H1 (cell line): ENCODE data around the gene ASCC1. TPM values are rescaled to one million over a fixed set of nuclear protein-coding genes. Genes with fewer than 3 reads are reported as not detected.

Experiments
- CTCF ChIA-PET: fragments of 300-600 bp; sonication (Branson Sonifier 250); formaldehyde crosslinking; loops from one replicate; lab custom pipeline; 2021; ENCODE audit not compliant: partially characterized antibody; lab: Charles Lee
- POLR2A ChIA-PET: fragments of 300-600 bp; sonication (Branson Sonifier 250); formaldehyde crosslinking; loops from one replicate; lab custom pipeline; 2021; ENCODE audit warnings: inconsistent platforms; ENCODE audit not compliant: partially characterized antibody; lab: Charles Lee
- DNase-seq, 2 experiments: peaks; one replicate each; pipeline versions ENCODE4 v3.0.0 to v3.0.0-alpha.2; 2010 to 2022; ENCODE audit warnings: low spot score in 2 of 2, low read depth in 1 of 2, mixed read lengths in 1 of 2
- FAIRE-seq: peaks from 2 replicates; lab custom pipeline; 2011; peaks lifted over from hg19 to GRCh38; lab: Jason Lieb, UNC
- H2AFZ ChIP-seq: 2 replicates; pipeline ENCODE4 v1.8.1; 2012; ENCODE audit warnings: low read length, inconsistent platforms
- H2AK5ac ChIP-seq: 2 replicates; pipeline ENCODE4 v1.6.1; 2013; ENCODE audit warnings: low read depth, low read length
- H2BK120ac ChIP-seq: replicated peaks from 2 replicates; pipeline ENCODE3; 2013; ENCODE audit warnings: low read depth, low read length, inconsistent platforms
- H2BK12ac ChIP-seq: 2 replicates; pipeline ENCODE4 v1.6.1; 2013; ENCODE audit warnings: low read depth, low read length
- H2BK15ac ChIP-seq: 2 replicates; pipeline ENCODE4 v1.6.1; 2013; ENCODE audit warnings: low read length
- H2BK20ac ChIP-seq: 2 replicates; pipeline ENCODE4 v1.6.1; 2013; ENCODE audit warnings: low read length
- H2BK5ac ChIP-seq: 2 replicates; pipeline ENCODE4 v1.6.1; 2013; ENCODE audit warnings: low read depth, low read length
- H3K14ac ChIP-seq: 2 replicates; pipeline ENCODE4 v1.6.1; 2013; ENCODE audit warnings: inconsistent platforms; ENCODE audit not compliant: insufficient read length
- H3K18ac ChIP-seq: 2 replicates; pipeline ENCODE4 v1.6.1; 2013; ENCODE audit warnings: low read length; ENCODE audit errors: extremely low read depth
- H3K23ac ChIP-seq: 2 replicates; pipeline ENCODE4 v1.6.1; 2013; ENCODE audit warnings: inconsistent platforms; ENCODE audit not compliant: insufficient read length
- H3K23me2 ChIP-seq: 2 replicates; pipeline ENCODE4 v1.6.1; 2013; ENCODE audit warnings: low read depth, low read length
- H3K27ac ChIP-seq: 2 replicates; pipeline ENCODE4 v1.6.1; 2011; ENCODE audit warnings: low read depth, low read length, inconsistent platforms
- H3K27me3 ChIP-seq, 4 experiments: replicated peaks in 1 of 4; 1 replicate in 1 of 4; 2 replicates in 3 of 4; pipeline versions ENCODE4 v1.6.1 to v1.8.1; 2011 to 2013; ENCODE audit warnings: low read length in 3 of 4, mild to moderate bottlenecking in 3 of 4, inconsistent platforms in 2 of 4, mixed read lengths in 2 of 4, moderate library complexity in 1 of 4; ENCODE audit not compliant: control insufficient read depth in 3 of 4, insufficient read depth in 3 of 4; ENCODE audit errors: extremely low read depth in 1 of 4
- H3K36me3 ChIP-seq, 4 experiments: 2 replicates each; pipeline versions ENCODE4 v1.6.1 to v1.8.1; 2011 to 2013; ENCODE audit warnings: mild to moderate bottlenecking in 4 of 4, low read length in 3 of 4, moderate library complexity in 2 of 4, control low read depth in 1 of 4, inconsistent platforms in 1 of 4; ENCODE audit not compliant: insufficient read depth in 4 of 4, control insufficient read depth in 2 of 4
- H3K4ac ChIP-seq: replicated peaks from 2 replicates; pipeline ENCODE3; 2013; ENCODE audit warnings: low read length, low read depth, mixed read lengths, inconsistent platforms; ENCODE audit not compliant: insufficient read length
- H3K4me1 ChIP-seq, 4 experiments: replicated peaks in 1 of 4; 1 replicate in 1 of 4; 2 replicates in 3 of 4; pipeline versions ENCODE4 v1.6.1 to v1.8.1; 2011 to 2013; ENCODE audit warnings: low read length in 3 of 4, inconsistent platforms in 2 of 4, mixed read lengths in 1 of 4; ENCODE audit not compliant: insufficient read depth in 4 of 4, control insufficient read depth in 3 of 4
- H3K4me2 ChIP-seq, 2 experiments: 2 replicates each; pipeline versions ENCODE4 v1.6.1 to v1.8.1; 2011 to 2013; ENCODE audit warnings: low read depth in 2 of 2, low read length in 2 of 2, control low read depth in 1 of 2, inconsistent platforms in 1 of 2, mild to moderate bottlenecking in 1 of 2; ENCODE audit not compliant: insufficient read depth in 1 of 2
- H3K4me3 ChIP-seq, 4 experiments: fragments of 200-600, 300-600 bp in 1 of 4; sonication (generic), shearing (Covaris generic), sonication (Bioruptor Twin) in 1 of 4; 2 replicates each; pipeline versions ENCODE4 v1.5.1 to v1.8.1; 2011 to 2016; ENCODE audit warnings: low read length in 4 of 4, low read depth in 3 of 4, control low read depth in 2 of 4, inconsistent platforms in 2 of 4, mild to moderate bottlenecking in 2 of 4, mixed read lengths in 1 of 4, moderate library complexity in 1 of 4; ENCODE audit not compliant: insufficient read depth in 2 of 4; ENCODE audit errors: extremely low read depth in 1 of 4
- H3K56ac ChIP-seq: replicated peaks from 2 replicates; pipeline ENCODE3; 2013; ENCODE audit warnings: low read depth, mild to moderate bottlenecking, mixed read lengths, low read length, inconsistent platforms; ENCODE audit not compliant: insufficient read length
- H3K79me1 ChIP-seq: 2 replicates; pipeline ENCODE4 v1.6.1; 2013; ENCODE audit warnings: low read depth, low read length, control low read depth
- H3K79me2 ChIP-seq, 2 experiments: 2 replicates each; pipeline versions ENCODE4 v1.6.1 to v1.8.1; 2012 to 2013; ENCODE audit warnings: low read length in 2 of 2, mild to moderate bottlenecking in 2 of 2, inconsistent platforms in 1 of 2; ENCODE audit not compliant: insufficient read depth in 2 of 2, control insufficient read depth in 1 of 2
- H3K9ac ChIP-seq, 4 experiments: replicated peaks in 1 of 4; 1 replicate in 1 of 4; 2 replicates in 3 of 4; pipeline versions ENCODE4 v1.6.1 to v1.8.1; 2011 to 2013; ENCODE audit warnings: low read depth in 3 of 4, low read length in 3 of 4, control low read depth in 2 of 4, mild to moderate bottlenecking in 2 of 4, moderate library complexity in 2 of 4, inconsistent platforms in 1 of 4; ENCODE audit errors: extremely low read depth in 1 of 4
- H3K9me3 ChIP-seq, 2 experiments: 2 replicates each; pipeline versions ENCODE4 v1.6.1 to v1.8.1; 2012 to 2013; ENCODE audit warnings: mild to moderate bottlenecking in 2 of 2, moderate library complexity in 2 of 2, control low read depth in 1 of 2, inconsistent platforms in 1 of 2, low read depth in 1 of 2, low read length in 1 of 2, mixed read lengths in 1 of 2; ENCODE audit not compliant: insufficient read depth in 2 of 2
- H4K20me1 ChIP-seq, 2 experiments: replicated peaks in 1 of 2; 2 replicates each; pipeline versions ENCODE3 to v1.8.1; 2011 to 2013; ENCODE audit warnings: inconsistent platforms in 2 of 2, low read length in 2 of 2, mild to moderate bottlenecking in 1 of 2; ENCODE audit not compliant: insufficient read depth in 2 of 2, control insufficient read depth in 1 of 2
- H4K5ac ChIP-seq: 2 replicates; pipeline ENCODE4 v1.6.1; 2013; ENCODE audit warnings: low read length, low read depth, mixed read lengths, inconsistent platforms; ENCODE audit not compliant: insufficient read length
- H4K8ac ChIP-seq: 2 replicates; pipeline ENCODE4 v1.8.0; 2013; ENCODE audit warnings: mild to moderate bottlenecking, moderate library complexity, low read length, inconsistent platforms; ENCODE audit not compliant: insufficient read depth; ENCODE audit errors: extremely low read depth
- H4K91ac ChIP-seq: replicated peaks from 2 replicates; pipeline ENCODE3; 2013; ENCODE audit warnings: low read length, mixed read lengths, inconsistent platforms; ENCODE audit not compliant: insufficient read length
- BACH1 ChIP-seq: IDR thresholded peaks from 2 replicates; pipeline ENCODE4 v1.6.1; 2012; ENCODE audit warnings: low read length, improper control_type of control experiment
- BRCA1 ChIP-seq: IDR thresholded peaks from 2 replicates; pipeline ENCODE4 v1.6.1; 2012; ENCODE audit warnings: low read depth, low read length, improper control_type of control experiment
- EGR1 ChIP-seq: IDR thresholded peaks from 2 replicates; pipeline ENCODE4 v1.6.1; 2011; ENCODE audit warnings: low read depth, low read length, borderline replicate concordance
- EP300 ChIP-seq, 2 experiments: IDR thresholded peaks; 1 replicate in 1 of 2; 2 replicates in 1 of 2; pipeline ENCODE4 v1.6.1; 2011 to 2012; ENCODE audit warnings: low read depth in 2 of 2, low read length in 2 of 2, mild to moderate bottlenecking in 2 of 2, borderline replicate concordance in 1 of 2, inconsistent platforms in 1 of 2, moderate library complexity in 1 of 2
- JUN ChIP-seq: IDR thresholded peaks from 2 replicates; pipeline ENCODE4 v1.6.1; 2011; ENCODE audit warnings: low read depth, mild to moderate bottlenecking, improper control_type of control experiment, low read length
- KDM5A ChIP-seq: fragments of 200-600 bp; IDR thresholded peaks from 2 replicates; pipeline ENCODE4 v1.7.1; 2012; ENCODE audit warnings: mild to moderate bottlenecking, low read length, inconsistent platforms, mixed read lengths
- POU5F1 ChIP-seq: IDR thresholded peaks from 2 replicates; pipeline ENCODE4 v1.6.1; 2011; ENCODE audit warnings: low read depth, mild to moderate bottlenecking, low read length, moderate library complexity
- RFX5 ChIP-seq: IDR thresholded peaks from 2 replicates; pipeline ENCODE4 v1.6.1; 2011; ENCODE audit warnings: low read depth, low read length, improper control_type of control experiment, borderline replicate concordance
- SIN3A ChIP-seq, 2 experiments: IDR thresholded peaks in 1 of 2; conservative IDR thresholded peaks in 1 of 2; 2 replicates each; pipeline ENCODE4 v1.6.1; 2011 to 2012; ENCODE audit warnings: low read length in 2 of 2, improper control_type of control experiment in 1 of 2, low read depth in 1 of 2, mild to moderate bottlenecking in 1 of 2
- SIRT6 ChIP-seq: IDR thresholded peaks from one replicate; pipeline ENCODE4 v1.7.1; 2012; ENCODE audit warnings: low read length, inconsistent platforms
- SP1 ChIP-seq: IDR thresholded peaks from 2 replicates; pipeline ENCODE4 v1.6.1; 2011; ENCODE audit warnings: low read depth, low read length
- SP2 ChIP-seq: IDR thresholded peaks from 2 replicates; pipeline ENCODE4 v1.6.1; 2012; ENCODE audit warnings: mild to moderate bottlenecking, low read length, inconsistent platforms
- TEAD4 ChIP-seq: IDR thresholded peaks from 2 replicates; pipeline ENCODE4 v1.6.1; 2012; ENCODE audit warnings: low read depth, low read length, inconsistent platforms, mixed read lengths
- WGBS, 2 experiments: shearing (Covaris generic) in 1 of 2; methylation state at CpG; one replicate each; pipeline versions ENCODE4 v1.1.6 to v1.1.7; 2013 to 2015; ENCODE audit warnings: low lambda C conversion rate in 2 of 2, mixed read lengths in 2 of 2, inconsistent platforms in 1 of 2, low coverage in 1 of 2, missing lambda C conversion rate in 1 of 2; ENCODE audit not compliant: insufficient replicate concordance in 2 of 2, insufficient coverage in 1 of 2, insufficient read length in 1 of 2; ENCODE audit errors: extremely low coverage in 1 of 2, missing lambda C conversion rate in 1 of 2; 5-methylcytosine and 5-hydroxymethylcytosine counted together
- polyA plus RNA-seq, 7 experiments: library from polyadenylated mRNA; depleted of rRNA in 3 of 7; stranded (reverse) in 5 of 7; unstranded in 2 of 7; fragments of >200 nt in 5 of 7; fragments of 200-250 nt in 2 of 7; gene quantifications; 1 replicate in 5 of 7; 2 replicates in 1 of 7; 4 replicates in 1 of 7; pipeline versions ENCODE4 v1.2.1 to v1.2.3, GENCODE V29; 2011 to 2013; ENCODE audit warnings: missing spikeins in 2 of 7, mixed read lengths in 2 of 7
- total RNA-seq: library from RNA; stranded (reverse); fragmentation: NEBNext Ultra II Directional; extraction: Animal tissue kit (Norgen Biotek cat#: 25700); gene quantifications from 2 replicates; pipeline ENCODE4 v1.2.1, GENCODE V29; 2021
- TF ChIP-seq, protein P1 (sequence below): IDR thresholded peaks from 2 replicates; pipeline ENCODE4 v1.6.1; 2011; ENCODE audit warnings: low read depth, mild to moderate bottlenecking, low read length; ENCODE audit not compliant: insufficient read depth

The ASCC1 gene
- total and polyA plus RNA-seq, 2 of the 8 experiments (the other 6 are each of a cell fraction or from before 2014, with no cell fraction given) = 25.6 to 35.8 TPM

DNA sequence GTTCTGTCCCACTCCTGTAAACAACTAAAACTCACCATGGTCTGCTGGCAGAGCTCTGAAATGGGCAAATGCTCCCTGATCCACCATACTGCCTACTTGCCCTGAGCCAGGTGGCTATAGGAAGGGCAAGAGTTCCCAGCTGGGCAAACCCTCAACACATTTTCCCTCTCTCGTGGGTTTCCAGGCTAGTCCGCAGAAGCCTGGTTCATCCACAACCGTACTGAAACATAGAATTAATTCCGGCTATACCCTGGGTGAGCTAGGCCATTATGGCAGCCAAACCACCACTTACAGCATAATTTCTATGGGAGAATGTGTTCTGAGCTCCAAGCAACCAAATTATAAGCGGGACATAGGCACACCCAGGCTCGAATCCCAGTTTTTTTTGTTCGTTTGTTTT is 37.5 kb upstream of the ASCC1 start:
- no peaks in the 10 kb centered on the region for H3K23me2 ChIP-seq

More for the DNA sequence above, 37.5 kb upstream of the ASCC1 start:
- no peak for TF ChIP-seq RFX5
- TF ChIP-seq EGR1 = no peak
- TF ChIP-seq SIN3A (conservative IDR thresholded peaks at IDR 0.05 in 1 of 2, IDR thresholded peaks at IDR 0.05 in 1 of 2; ENCODE audit: low read depth in 1 of 2, low read length in 2 of 2) = no peak
- TF ChIP-seq SP1 = no peak
- no peak for TF ChIP-seq SIRT6
- TF ChIP-seq JUN = no peak
- TF ChIP-seq KDM5A = no peak
- TF ChIP-seq BRCA1 = no peak
- TF ChIP-seq, protein P1, sequence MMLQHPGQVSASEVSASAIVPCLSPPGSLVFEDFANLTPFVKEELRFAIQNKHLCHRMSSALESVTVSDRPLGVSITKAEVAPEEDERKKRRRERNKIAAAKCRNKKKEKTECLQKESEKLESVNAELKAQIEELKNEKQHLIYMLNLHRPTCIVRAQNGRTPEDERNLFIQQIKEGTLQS = no peak
- TF ChIP-seq POU5F1 = no peak
- no peak for TF ChIP-seq BACH1
- no peak for TF ChIP-seq EP300 (IDR thresholded peaks at IDR 0.05; ENCODE audit: borderline replicate concordance in 1 of 2, low read depth in 2 of 2, low read length in 2 of 2)
- no peak for TF ChIP-seq TEAD4
- TF ChIP-seq SP2 = no peak
- TF ChIP-seq, all 59 proteins: peak for 0
- no peak overlapping the region for H3K56ac ChIP-seq
- no peak overlapping the region for H3K23ac ChIP-seq
- no peaks in the 10 kb centered on the region for H3K79me2 ChIP-seq
- H3K4me3 ChIP-seq = no peak overlapping the region
- DNase-seq = no peak
- H4K20me1 ChIP-seq = no peaks in the 10 kb centered on the region
- no peaks in the 10 kb centered on the region for H3K36me3 ChIP-seq
- H2BK15ac ChIP-seq = no peak overlapping the region
- H2AFZ ChIP-seq = no peak overlapping the region
- no peak overlapping the region for H4K5ac ChIP-seq
- H3K18ac ChIP-seq = no peak overlapping the region
- peaks cover 6 to 13% (median 8%) of the 10 kb centered on the region in 4 experiments for H3K4me1 ChIP-seq
- no peak overlapping the region for H2BK120ac ChIP-seq
- FAIRE-seq = no peak
- WGBS, 2 experiments = 97% methylated on average over 7 of the region's 7 CpGs; no CpG with 5 or more reads in 1 of the 2 experiments
- CTCF ChIA-PET = interaction anchor here (0.6 to 1.5 kb wide), 7 partner anchors 21 to 92 kb away, joined by 3 to 6 read pairs (median 3); no protein-coding TSS in a partner anchor
- no peaks in the 10 kb centered on the region for H3K27me3 ChIP-seq
- no peak overlapping the region for H2BK20ac ChIP-seq
- no peak overlapping the region for H2BK5ac ChIP-seq
- H3K9ac ChIP-seq = no peak overlapping the region
- no peak overlapping the region for H2AK5ac ChIP-seq
- H3K79me1 ChIP-seq = no peaks in the 10 kb centered on the region
- H4K8ac ChIP-seq = no peak overlapping the region
- peak overlapping the region; percentile 7 for H4K91ac ChIP-seq
- no peak overlapping the region for H3K27ac ChIP-seq
- POLR2A ChIA-PET = interaction anchor here (0.9 to 24.2 kb wide), 4 partner anchors 16 to 100 kb away, joined by 3 to 673 read pairs (median 11); partner anchors contain the start of gene DDIT4
- H3K4ac ChIP-seq = no peak overlapping the region
- H3K14ac ChIP-seq = no peak overlapping the region
- 0 out of 2 replicates have a peak overlapping the region, but pooled peaks have one; percentile 45 for H2BK12ac ChIP-seq
- H3K9me3 ChIP-seq = no peaks in the 10 kb centered on the region
- no peak overlapping the region for H3K4me2 ChIP-seq
